GM19023 (cell line): Measurements from ENCODE around the gene PPP2R5A.
A peak's percentile ranks its signal among the peaks of the same experiment; 100 is the strongest.
"Not testable (repeated sequence)": the region's sequence is repeated elsewhere in the genome, so short reads cannot be mapped to it uniquely, and the experiment has no call there.

Experiments
- ATAC-seq: cut with Tn5 transposase; IDR thresholded peaks from one replicate; pipeline ENCODE4 v1.9.1; 2021; ENCODE audit warnings: mild to moderate bottlenecking, moderate library complexity; ENCODE audit not compliant: unreplicated experiment

Gene PPP2R5A

DNA sequence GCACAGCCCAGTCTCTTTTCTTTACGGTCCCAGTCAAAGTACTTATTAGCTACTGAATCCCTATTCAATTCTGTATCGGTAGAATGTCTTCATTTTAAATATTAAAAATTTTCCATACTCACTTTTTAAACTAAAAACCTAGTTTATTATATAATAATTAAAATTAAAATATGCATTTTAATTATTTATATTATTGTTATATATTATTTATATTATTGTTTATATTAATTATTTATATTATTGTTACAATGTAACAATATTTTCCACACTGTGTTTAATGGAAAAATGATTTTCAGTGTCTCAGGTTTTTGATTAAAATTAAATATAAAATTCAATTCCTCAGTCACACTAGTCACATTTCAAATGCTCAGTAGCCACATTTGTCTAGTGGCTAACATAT is 18.2 kb upstream of the PPP2R5A start:
- ATAC-seq: no peak

DNA sequence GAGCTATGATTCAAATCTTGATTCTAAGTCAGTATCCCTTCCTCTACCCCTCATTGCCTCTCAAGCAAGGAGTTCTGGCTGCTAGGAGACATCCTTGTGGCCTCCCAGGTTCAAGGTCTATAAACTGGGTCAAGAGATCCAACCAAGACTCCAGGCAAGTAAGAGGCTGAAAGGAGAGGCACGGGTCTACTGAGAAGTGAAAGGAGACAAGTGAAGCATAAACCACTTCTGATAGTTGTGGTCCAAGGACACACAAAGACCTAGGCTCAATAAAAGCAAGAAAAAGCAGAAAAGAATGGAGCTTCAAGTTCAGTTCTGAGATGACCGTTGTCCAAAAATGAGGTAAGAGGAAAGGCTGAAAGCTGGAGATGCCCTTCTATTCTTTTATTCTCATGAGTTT is 17.8 kb upstream of the PPP2R5A start:
- ATAC-seq: no peak

DNA sequence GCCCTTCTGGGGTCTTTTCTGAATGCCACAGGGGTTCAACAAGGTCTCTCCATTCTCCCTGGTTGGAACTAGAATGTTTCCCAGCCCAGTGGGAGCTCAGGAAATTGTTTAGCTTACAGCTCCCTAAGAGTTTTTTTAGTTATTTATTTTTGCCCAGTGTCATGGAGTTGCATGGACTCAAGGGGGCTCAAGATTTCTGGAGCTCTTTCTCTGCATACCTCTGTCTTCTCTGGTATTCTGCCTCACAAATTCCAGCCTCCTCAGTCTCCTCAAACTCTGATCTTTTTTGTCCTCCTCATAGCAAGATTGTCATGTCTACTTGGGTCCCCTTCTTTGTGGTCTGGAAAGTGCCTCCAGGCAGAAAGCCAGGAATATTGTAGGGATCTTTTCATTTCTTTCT is 15.9 kb upstream of the PPP2R5A start:
- ATAC-seq: no peak

DNA sequence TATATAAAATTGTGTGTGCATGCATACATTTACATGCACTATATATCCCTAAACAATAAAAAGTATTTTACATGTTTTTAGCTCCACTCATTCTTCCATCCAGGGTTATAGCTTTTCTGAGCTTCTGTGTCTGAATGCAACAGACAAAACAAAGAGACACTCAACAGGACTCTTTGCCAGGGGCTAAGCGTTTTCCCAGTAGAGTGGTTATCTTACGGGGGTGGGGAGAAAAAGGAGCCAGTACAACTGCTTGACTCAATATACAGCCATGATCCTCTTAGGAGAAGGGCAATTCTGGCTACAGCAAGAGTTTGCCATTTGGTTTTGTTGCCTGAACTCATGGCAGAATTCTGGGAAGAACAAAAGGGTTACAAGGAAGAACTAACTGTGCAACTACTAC is 14.6 kb upstream of the PPP2R5A start:
- ATAC-seq: no peak

DNA sequence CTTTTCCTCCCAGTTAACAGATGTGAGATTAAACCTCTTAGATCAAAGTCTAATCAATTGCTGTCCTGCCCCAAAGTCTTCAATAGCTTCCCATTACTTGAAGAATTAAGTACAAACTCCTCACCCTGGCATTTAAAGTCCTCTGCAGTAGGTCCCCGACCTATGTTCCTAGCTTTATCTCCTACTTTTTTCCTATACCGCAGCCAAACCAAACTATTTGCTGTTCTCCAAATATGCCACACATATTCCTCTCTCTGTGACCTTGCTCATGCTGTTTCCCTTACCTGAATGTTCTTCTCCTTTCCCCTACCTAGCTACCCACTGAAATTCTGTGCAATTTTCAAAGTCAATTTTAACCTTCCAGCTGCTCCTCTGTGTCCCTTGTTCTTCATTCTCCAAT is 14.0 kb upstream of the PPP2R5A start:
- ATAC-seq: no peak

DNA sequence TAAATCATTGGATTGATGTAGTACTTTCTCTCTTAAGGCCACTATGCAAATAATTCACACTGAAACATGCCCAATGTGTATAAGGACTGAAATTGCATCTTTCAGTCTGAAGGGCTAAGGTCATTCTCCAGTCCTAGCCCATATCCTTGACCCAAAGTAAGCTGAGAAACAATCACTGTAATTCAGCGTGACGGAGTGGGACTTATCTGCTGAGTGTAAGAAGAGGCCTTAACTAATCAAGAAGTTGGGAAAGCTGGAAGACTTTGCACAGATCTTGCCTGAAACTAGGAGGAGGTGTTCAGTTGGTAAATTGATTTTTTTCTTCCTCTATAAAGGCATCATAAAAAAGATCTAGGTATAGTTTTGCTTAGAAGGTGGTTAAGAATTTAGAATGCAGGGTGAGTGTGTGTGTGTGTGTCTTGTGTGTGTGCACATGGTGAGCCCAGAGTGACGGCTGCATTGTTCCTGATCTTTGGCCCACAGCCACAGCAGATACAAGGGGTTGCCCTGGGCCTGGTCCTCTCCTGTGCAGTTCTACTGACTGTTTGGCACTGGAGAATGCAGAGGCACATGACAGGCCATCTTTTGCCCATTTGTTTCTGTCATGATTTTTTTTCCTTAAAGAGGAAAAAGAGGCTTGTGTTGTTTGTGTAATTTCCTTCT is 13.3 kb upstream of the PPP2R5A start:
- no peak for ATAC-seq

DNA sequence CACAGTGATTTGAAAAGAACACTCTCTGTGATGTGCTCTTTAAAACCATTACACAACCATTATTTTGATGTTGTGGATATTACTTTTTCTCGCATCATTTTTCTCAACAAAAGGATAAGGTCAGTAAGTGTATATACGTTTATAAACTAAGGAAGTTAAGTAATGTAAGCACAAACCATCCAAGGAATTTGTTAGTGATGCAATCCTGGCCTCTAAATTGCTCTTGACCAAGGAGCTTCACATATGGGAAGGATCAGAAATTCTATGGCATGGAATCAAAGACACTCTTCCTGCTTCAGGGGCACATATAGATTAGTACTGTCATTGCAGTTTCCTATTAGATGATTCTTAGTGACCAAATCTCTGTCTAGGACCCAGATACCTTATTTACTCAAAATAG is 3.6 kb upstream of the PPP2R5A start:
- ATAC-seq: no peak

DNA sequence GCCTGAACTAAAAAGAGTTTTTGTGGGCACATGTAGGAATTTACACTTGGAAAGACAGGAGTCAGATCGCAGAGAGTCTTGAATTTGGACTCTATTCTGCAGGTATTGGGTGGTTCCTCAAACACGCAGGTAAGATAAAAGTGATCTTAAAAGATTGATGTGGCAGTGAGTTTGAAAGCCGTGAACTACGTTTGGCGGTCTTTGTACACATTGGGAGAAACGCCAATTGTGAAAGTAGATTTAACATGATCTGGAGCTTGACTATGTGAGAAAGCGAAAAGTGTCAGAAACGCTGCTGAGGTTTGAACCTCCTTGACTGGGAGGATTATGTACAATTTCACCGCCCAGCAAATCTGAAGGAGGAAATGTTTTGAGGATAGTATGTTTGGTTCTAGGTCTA is 1.5 kb upstream of the PPP2R5A start:
- no peak for ATAC-seq

DNA sequence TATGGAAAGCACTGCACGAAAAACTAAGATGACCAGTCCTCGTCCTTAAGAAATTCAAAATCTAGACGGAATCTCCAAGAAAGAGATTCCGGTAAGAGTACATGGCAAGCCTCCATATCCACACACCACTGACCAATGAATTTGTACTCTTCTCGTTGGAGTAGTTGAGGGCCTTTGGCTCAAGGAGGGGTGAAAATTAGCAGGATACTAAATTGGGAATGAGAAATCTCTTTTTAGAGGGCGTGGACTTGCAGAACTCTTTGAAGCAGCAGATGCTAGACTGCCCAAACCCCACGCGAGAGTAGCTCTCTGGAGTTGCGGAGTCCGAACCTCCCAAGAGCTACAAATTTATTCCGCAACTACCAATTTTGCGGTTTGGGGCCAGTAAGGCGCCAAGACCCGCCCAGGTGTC is 872 bp upstream of the PPP2R5A start:
- no peak for ATAC-seq

DNA sequence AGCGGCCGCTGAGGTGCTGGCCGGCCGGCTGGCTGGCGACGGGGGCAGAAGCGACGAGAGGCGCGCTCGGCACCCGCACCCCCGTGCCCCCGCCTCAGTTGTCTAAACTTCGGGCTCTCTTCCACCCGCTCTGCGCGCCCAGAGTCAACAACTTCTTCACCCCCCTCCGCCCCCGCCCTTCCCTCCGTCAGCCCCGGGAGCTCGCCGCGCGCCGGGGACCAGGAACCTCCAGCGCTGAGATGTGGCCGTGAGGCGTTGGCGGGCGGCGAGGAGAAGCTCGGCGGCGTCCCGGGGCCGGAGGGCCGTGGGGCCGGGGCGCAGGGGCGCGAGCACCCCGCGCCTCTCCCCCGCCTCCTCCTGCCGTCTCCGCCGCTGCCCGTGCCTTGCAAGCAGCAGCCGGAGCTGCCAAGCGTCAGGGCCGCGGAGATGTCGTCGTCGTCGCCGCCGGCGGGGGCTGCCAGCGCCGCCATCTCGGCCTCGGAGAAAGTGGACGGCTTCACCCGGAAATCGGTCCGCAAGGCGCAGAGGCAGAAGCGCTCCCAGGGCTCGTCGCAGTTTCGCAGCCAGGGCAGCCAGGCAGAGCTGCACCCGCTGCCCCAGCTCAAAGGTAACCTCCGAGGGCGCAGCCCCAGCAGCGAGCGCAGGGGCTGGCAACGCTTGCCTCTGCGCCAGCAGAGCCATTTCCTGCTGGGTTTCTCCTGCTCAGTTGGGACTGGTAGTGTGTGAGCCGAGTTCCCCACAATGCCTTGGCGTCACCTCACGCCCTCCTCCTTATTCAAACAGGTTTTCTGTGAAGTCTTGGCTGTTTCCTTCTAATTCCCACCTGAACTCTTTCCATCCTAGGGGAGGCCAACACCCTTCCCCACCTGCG is 710 bp downstream of the PPP2R5A start:
- ATAC-seq: peak; percentile 14

DNA sequence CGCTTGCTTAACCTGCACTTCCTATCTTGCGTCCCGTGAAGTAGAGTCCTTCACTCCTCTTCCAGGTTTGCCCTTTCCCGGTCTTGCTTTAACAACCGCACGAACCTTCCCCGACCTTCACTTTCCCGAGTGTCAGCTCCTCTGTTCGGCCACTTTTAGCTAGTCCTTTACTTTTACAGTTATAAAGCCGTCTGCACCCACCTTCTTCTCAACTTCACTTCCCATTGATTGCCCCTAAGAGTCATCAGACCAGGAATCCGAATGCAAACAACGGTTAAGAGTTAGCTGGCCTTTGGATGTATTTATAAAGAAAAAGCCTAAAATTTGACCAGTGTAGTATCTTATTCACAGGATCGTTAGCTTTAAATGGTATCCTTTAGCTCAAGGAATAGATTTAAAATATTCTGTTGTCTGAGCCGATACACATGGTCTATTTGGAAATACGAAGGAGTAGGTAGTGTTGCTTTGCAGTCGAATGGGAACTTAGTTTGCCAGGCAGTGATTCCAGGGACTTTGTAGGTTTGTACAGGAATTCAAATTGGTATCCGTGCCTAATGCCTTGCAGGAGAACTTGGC is 1.4 kb downstream of the PPP2R5A start:
- ATAC-seq: no peak

DNA sequence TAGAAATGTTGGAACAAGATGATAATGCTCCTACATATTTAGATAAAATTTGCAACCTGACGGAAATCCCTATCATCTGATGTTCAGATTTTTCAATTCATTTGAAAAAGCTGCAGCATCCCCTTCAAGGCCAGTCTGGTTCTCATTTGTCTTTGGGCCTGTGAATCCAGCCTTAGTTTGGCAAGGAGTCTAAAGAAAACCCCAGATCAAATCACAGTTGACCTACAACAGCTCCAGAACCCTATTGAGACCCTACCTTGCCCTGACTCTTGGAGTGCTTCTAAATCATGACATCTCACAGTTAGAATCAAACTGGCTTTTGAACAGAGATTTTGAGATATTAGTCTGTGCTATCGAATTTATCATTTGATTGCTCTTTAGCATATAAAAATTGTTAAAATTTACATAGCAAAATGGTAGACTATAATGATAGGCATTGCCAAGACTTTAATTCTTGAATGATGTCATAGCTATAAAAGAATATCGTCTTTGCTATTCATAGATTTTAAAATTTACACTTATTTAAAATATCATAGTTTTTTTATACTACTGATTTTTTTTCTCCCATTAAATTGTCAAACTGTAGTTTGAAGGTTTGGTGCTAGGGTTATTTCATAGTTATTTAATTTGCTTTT is 2.2 kb downstream of the PPP2R5A start:
- ATAC-seq: no peak

DNA sequence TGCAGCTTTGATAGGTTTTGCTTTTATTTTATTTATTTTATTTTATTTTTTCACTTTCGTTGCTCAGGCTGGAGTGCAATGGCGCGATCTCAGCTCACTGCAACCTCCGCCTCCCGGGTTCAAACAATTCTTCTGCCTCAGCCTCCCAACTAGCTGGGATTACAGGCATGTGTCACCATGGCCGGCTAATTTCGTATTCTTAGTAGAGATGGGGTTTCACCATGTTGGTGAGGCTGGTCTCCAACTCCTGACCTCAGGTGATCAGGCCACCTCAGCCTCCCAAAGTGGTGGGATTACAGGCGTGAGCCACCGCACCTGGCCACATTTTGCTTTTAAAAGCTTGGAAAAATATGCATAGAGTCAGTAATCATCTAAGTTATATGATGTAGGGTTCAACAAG is 2.8 kb downstream of the PPP2R5A start:
- not testable (repeated sequence) for ATAC-seq

DNA sequence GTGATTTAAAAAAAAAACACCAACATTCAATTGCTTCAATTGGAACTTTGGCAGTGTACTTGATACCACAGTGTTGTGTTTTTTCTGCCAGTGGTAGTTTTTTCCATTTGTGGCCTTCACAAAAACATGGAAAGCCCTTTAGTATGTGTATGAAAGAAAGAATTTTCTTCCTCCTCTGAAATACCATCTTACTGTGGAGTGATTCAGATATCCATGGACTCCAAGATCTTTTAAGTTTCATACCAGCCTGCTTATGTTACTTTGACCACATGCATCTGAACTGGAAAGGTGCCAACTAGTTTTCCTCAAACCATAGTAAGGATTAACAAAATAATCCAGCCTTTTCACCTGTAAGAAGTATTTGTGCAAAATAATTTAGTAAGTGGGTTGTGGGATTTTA is 3.4 kb downstream of the PPP2R5A start:
- ATAC-seq: no peak

DNA sequence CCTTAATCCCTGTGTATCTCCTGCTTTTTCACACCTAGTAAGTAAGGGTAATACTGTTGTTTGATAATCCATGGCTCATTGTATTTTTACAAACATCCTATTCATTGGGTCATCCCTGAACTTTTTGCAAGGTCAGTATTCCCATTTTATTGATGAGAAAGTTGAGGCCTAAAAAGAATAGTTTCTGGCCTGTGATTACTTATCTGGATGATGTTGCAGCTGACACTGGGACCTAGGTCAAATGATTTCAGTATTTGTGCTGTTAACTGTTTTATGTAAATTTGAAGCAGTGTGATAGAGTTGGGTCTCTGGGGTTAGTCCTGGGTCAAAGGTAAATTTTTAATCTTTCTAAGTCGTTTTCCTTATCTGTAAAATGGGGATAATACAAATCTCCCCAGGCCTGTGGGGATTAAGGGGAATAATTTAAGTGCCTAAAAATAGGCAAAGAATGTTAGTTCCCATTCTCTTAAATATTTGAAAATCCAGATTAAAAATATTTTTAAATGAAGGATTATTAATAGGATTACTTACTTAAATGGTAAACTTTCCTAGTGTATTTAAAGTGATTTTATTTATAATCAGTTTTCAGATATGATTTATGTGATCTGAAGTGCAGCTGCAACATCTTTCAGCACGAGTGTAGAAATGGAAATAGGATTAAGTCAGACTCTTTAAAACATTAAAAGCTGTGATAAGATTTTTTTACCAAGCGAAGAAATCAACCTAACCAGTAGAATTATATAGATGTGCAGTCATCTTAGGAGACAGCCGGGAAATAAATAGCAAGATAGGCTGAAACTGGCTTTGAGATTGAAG is 4.3 kb downstream of the PPP2R5A start:
- no peak for ATAC-seq

DNA sequence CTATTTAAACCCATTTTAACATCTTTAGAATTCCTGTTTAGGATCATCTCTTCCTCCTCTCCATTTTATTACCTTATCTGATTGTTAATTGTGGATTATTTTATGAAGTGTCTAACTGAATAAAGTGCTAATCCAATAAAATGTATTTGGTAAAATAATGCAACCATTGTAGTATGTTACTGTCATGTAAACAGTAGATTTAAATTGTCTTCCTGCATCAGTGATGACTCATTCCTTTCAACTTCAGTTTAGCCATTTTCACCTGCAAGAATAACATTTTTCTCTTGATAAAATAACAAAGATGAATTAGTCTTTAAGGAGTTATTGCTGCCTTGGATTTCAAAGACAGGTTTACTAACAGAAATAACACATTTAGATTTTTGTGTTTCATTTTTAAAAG is 5.4 kb downstream of the PPP2R5A start:
- no peak for ATAC-seq

DNA sequence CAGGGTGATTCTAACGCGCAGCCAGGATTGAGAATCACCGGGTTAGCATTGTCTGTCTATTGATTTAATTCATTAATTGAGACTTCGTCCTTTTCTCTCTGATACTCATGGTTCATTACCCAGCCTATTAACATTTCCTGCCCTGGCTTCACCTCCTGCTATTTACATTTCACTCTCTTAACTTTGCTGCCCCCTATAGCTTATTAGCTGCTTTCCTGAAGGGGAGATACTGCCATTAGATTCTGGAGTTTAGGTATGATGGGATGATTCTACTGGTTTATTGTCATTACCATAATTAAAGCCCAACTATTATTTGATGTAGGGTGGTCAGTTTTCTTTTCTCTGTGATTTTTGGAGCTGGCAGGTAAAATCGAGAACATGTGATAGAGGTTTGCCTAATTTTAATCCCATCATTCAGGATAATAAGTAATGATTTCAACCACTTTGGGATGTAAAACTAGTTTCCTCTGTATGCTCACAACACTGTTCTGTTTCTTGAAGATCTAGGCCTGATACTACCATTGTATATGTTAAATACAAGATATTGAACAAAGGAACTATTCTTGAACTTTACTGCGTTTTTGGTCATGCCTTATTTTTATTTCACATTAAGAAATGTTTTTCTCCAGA is 6.4 kb downstream of the PPP2R5A start:
- no peak for ATAC-seq

DNA sequence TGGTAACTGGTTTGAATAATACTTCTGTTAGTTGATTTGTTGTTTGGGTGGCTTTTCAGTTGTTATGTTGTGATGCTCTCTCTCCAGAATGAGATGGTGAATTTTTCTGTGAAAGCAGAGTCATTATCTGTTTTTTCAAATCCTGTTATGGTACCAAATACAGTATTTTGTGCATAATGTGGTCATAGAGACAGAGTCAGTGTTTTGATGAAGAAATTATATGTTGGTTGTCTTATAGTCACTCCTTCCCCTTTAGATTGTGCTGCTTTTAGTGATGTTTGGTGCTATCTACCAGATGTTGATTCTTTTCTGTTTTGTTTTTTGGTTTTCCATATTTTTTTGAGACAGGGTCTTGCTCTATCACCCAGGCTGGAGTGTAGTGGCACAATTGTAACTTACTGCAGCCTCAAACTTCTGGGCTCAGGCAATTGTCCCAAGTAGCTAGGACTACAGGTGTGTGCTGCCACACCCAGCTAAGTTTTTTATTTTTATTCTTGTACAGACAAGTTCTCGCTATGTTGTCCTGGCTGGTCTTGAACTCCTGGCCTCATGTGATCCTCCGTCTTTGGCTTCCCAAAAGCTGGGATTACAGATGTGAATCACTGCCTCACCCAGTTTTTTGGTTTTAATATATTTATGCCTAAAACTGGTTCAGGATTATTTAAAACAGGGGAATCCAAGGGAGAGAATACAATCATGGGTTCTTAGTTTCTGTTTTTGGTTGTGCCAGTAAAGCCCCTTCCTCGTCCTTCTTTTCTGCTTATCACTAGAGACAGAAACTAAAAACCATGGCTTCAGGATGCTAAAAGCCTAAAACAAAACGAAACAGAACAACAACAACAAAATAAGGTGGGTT is 7.3 kb downstream of the PPP2R5A start:
- ATAC-seq: no peak

DNA sequence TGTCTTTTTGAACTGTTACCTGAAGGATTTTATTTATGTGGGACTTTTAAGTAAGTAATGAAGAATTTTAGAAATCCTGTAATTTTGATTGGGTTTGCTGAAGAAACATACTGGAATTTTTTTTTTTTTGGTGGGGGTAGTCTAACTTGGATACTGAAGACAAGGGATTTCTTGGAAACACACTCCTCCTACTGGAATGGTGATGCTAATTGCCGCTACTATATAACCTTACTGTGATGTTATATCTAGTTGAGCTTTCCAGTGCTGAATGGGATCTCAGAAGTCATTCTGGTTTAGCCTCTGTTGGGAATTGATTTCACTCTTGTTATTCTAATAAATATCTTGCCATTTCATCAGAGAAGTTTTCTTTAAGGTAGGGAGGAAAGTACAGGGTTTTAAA is 8.4 kb downstream of the PPP2R5A start:
- no peak for ATAC-seq
